HG03354 (cell line): ENCODE measurements around the gene ACYP2.

Experiments used
- ATAC-seq: cut with Tn5 transposase; IDR thresholded peaks from one replicate; pipeline ENCODE4 v1.9.1; 2021; ENCODE audit warnings: mild to moderate bottlenecking; ENCODE audit not compliant: unreplicated experiment, poor library complexity, severe bottlenecking

ACYP2 gene

GRCh38 chr2:54143780-54144179 is 28.4 kb downstream of the ACYP2 start:
- no peak for ATAC-seq

- ATAC-seq: no peak
Measured at GRCh38 chr2:54148391-54148790, 33.0 kb downstream of the ACYP2 start.

- ATAC-seq: no peak
Measured at GRCh38 chr2:54149638-54150441, 34.4 kb downstream of the ACYP2 start.

- no peak for ATAC-seq
Measured at GRCh38 chr2:54158311-54158710, 42.9 kb downstream of the ACYP2 start.

GRCh38 chr2:54161660-54162424 is 46.4 kb downstream of the ACYP2 start:
- no peak for ATAC-seq

- no peak for ATAC-seq
Measured at GRCh38 chr2:54164106-54164505, 48.7 kb downstream of the ACYP2 start.

- ATAC-seq: no peak
Measured at GRCh38 chr2:54166121-54166773, 50.8 kb downstream of the ACYP2 start.

GRCh38 chr2:54176577-54176976 is 61.2 kb downstream of the ACYP2 start:
- no peak for ATAC-seq

GRCh38 chr2:54183281-54183680 is 67.9 kb downstream of the ACYP2 start:
- ATAC-seq: no peak

- ATAC-seq: no peak
Measured at GRCh38 chr2:54183972-54184371, 68.6 kb downstream of the ACYP2 start.

- no peak for ATAC-seq
Measured at GRCh38 chr2:54185105-54185504, 69.7 kb downstream of the ACYP2 start.

- no peak for ATAC-seq
Measured at GRCh38 chr2:54187331-54187730, 71.9 kb downstream of the ACYP2 start.

GRCh38 chr2:54189539-54189938 is 74.1 kb downstream of the ACYP2 start:
- no peak for ATAC-seq

GRCh38 chr2:54191361-54192135 is 76.1 kb downstream of the ACYP2 start:
- ATAC-seq: no peak

GRCh38 chr2:54194761-54195750 is 79.6 kb downstream of the ACYP2 start:
- peak; percentile 54 for ATAC-seq

GRCh38 chr2:54196646-54197045 is 81.2 kb downstream of the ACYP2 start:
- no peak for ATAC-seq

GRCh38 chr2:54204476-54204875 is 89.1 kb downstream of the ACYP2 start:
- ATAC-seq: no peak

GRCh38 chr2:54206596-54206995 is 91.2 kb downstream of the ACYP2 start:
- ATAC-seq: peak; percentile 69
